Measurements from ENCODE around the gene PAAF1.
"Not testable (repeated sequence)": the region's sequence is repeated elsewhere in the genome, so short reads cannot be mapped to it uniquely, and the experiment has no call there.

The PAAF1 gene

GRCh38 chr11:73880449-73880848 lies 3.6 kb downstream of the PAAF1 start:
- DNase-seq (ENCODE audit: extremely low read depth in 1 of 2, low read depth in 1 of 2): not testable (repeated sequence)

- no peak for DNase-seq (ENCODE audit: extremely low read depth in 1 of 2, low read depth in 1 of 2)
These were observed 7.1 kb downstream of the PAAF1 start for GRCh38 chr11:73883856-73884255.

GRCh38 chr11:73888244-73888643 lies 11.4 kb downstream of the PAAF1 start:
- DNase-seq (ENCODE audit: extremely low read depth in 1 of 2, low read depth in 1 of 2): no peak

DNA sequence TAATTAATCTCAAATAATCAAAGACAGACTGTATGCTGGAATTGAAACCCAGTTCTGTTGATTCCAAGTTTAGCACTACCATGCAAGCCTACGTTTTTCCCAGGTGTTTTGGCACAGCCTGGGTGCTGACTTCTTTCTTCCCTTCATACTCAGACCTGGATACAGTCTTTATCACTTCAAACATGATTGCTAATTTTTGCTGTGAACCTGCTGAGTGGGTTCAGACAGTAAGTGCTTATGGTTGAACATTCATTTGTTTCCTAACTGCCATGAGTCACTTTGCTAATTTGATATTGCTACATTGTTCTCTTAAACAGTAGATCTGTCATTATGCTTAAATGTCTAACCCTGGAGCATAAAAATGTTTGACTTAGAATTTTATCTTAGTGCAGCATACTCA lies 12.2 kb downstream of the PAAF1 start:
- no peak for DNase-seq (ENCODE audit: extremely low read depth in 1 of 2, low read depth in 1 of 2)

DNA sequence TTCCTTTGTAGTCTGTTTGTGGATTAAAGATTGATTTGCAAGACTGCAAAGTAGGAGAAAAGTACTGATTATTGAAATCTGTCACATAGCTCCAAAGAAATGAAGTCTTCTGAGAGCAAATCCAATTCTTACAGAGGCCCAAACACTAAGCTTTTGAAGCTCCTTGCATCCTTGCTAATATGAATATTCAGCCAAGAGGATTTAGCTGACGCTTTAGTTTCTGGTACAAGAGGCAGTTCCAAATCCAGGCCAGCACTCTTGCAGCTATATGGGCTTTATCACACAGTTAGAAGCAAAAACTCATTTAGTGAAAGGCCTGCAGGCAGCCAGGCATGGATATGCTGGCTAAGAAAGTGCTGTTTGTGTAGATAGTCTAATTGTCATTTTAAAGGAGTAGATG lies 12.7 kb downstream of the PAAF1 start:
- no peak for DNase-seq (ENCODE audit: extremely low read depth in 1 of 2, low read depth in 1 of 2)

GRCh38 chr11:73893041-73893440 lies 16.2 kb downstream of the PAAF1 start:
- no peak for DNase-seq (ENCODE audit: extremely low read depth in 1 of 2, low read depth in 1 of 2)

GRCh38 chr11:73894725-73895335 lies 18.0 kb downstream of the PAAF1 start:
- DNase-seq (ENCODE audit: extremely low read depth in 1 of 2, low read depth in 1 of 2): no peak

DNA sequence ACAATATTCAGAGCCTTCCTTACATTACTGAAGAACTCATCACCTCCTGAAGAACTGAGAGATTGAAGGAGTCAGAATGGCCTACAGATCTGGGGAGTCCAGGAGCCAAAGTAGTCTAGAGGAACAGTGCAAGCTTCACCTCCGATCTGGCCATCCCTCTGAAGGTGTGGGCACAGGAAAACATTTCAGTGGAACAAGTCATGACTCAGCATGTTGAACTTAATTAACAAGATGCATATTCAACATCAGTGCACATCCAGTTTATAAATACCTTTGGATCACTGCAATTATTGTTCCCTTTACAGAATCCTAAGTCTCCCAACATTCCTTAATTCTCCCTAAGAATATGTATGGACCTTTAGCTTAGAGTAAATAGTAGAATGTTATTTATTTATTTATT lies 25.5 kb downstream of the PAAF1 start:
- DNase-seq (ENCODE audit: extremely low read depth in 1 of 2, low read depth in 1 of 2): no peak

GRCh38 chr11:73907191-73907590 lies 30.4 kb downstream of the PAAF1 start:
- DNase-seq (ENCODE audit: extremely low read depth in 1 of 2, low read depth in 1 of 2): no peak

- no peak for DNase-seq (ENCODE audit: extremely low read depth in 1 of 2, low read depth in 1 of 2)
These were observed 35.2 kb downstream of the PAAF1 start for GRCh38 chr11:73912026-73912425.

DNA sequence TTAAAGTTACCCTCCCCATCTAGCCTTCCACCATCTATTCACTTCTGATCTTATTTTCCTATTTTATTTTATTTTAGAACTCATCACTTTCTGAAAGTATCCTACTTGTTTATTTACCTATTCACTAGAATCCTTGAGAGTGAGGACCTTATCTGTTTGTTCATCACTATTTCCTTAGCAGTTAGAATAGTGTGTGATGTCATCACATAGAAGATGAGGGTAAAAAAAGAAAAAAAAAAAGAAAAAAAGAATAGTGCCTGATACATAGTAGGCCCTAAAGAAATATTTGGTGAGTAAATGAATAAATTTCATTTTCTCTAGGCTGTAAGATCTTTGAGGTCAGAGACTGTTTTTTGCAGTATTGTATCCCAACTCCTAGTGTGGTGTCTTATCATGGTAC lies 36.7 kb downstream of the PAAF1 start:
- no peak for DNase-seq (ENCODE audit: extremely low read depth in 1 of 2, low read depth in 1 of 2)

GRCh38 chr11:73914284-73914683 lies 37.5 kb downstream of the PAAF1 start:
- no peak for DNase-seq (ENCODE audit: extremely low read depth in 1 of 2, low read depth in 1 of 2)

DNA sequence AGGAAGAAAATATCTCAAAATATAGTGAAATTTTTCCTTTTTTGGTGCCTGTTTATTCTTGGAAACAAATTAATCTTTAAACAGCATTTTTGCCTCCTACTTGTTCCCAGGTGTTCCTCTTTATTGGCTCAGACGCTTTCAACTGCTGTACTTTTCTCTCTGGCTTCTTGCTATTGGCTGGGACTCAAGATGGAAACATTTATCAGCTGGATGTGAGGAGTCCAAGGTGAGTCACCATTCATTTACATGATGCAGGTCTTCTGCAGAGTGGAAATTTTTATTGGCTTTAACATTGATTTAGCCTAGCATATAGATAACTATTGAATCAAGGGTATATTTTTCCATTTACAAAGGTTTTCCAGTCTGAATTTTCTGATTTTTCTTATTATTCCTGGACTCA lies 39.6 kb downstream of the PAAF1 start:
- no peak for DNase-seq (ENCODE audit: extremely low read depth in 1 of 2, low read depth in 1 of 2)

DNA sequence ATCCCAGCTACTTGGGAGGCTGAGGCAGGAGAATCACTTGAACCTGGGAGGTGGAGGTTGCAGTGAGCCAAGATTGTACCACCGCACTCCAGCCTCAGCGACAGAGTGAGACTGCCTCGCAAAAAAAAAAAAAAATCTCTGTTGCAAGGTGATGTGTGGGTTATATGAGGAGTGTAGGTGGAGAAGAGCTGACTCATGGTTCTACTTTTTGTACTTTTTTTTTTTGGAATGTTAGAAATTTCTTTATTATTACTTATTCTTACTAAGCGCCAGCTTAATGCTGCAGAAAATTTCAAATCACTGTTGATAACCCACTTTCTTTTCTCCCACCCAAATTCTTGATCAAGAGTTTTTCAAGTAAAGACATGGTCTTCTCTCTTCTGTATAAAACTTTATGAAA lies 44.4 kb downstream of the PAAF1 start:
- DNase-seq (ENCODE audit: extremely low read depth in 1 of 2, low read depth in 1 of 2): no peak

- no peak for DNase-seq (ENCODE audit: extremely low read depth in 1 of 2, low read depth in 1 of 2)
These were observed 52.6 kb downstream of the PAAF1 start for GRCh38 chr11:73929388-73929787.

DNA sequence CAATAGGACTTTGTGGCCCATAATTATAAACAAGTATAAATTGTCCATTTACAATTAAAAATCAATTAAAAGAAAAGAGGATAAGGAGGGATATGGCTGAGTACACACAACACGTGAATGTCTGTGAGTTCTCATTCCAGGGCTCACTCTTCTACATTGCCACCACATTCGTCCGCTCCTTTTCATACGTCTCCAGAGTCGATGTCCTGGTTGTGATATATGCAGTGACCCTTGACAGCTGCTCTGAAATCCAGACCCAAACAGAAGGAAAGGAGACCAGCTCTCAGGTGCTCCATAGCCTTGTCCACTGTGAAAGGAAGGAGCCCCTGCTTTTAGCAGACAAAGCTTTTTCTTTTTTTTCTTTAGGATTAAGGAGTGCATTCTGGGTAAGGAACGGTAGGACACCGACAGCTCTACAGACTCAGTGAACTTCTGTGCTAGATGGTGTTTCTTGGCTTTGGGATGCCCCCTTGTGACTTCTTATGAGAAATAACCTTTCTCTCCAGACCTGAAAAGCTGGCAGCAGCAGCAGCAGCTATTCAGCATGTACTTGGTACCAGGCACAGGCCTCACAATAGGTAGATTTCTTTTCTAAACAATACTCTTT lies 54.3 kb downstream of the PAAF1 start:
- DNase-seq (ENCODE audit: extremely low read depth in 1 of 2, low read depth in 1 of 2): no peak

DNA sequence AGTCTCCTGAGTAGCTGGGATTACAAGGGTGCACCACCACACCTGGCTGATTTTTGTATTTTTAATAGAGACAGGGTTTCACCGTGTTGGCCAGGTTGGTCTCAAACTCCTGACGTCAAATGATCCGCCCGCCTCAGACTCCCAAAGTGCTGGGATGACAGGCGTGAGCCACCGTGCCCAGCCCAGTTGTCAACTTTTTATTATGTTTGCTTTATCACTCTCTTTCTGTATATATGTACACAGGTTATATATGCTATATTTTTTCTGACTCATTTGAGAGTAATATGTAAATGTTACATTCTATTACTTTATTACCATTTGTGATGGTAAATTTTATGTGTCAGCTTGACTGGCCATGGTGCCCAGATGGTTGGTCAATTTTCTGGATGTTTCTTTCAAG lies 55.2 kb downstream of the PAAF1 start:
- no peak for DNase-seq (ENCODE audit: extremely low read depth in 1 of 2, low read depth in 1 of 2)

DNA sequence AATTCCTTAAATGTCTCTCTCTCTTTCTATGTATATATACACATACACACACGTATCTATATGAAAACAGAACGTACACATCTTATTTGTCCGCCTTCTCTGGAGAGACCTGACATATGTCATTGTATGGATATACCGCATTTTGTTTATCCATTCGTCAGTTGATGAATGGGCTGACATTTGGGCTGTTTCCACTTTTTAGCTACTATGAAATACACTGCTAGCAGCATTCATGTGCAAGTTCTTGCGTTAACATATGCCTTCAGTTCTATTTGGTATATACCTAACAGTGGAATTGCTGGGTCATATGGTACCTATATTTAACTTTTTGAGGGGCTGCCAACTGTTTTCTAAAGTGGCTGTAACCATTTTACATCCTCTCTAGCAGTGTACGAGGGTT lies 56.0 kb downstream of the PAAF1 start:
- no peak for DNase-seq (ENCODE audit: extremely low read depth in 1 of 2, low read depth in 1 of 2)

- DNase-seq (ENCODE audit: extremely low read depth in 1 of 2, low read depth in 1 of 2): not testable (repeated sequence)
These were observed 59.2 kb downstream of the PAAF1 start for GRCh38 chr11:73936047-73936446.

DNA sequence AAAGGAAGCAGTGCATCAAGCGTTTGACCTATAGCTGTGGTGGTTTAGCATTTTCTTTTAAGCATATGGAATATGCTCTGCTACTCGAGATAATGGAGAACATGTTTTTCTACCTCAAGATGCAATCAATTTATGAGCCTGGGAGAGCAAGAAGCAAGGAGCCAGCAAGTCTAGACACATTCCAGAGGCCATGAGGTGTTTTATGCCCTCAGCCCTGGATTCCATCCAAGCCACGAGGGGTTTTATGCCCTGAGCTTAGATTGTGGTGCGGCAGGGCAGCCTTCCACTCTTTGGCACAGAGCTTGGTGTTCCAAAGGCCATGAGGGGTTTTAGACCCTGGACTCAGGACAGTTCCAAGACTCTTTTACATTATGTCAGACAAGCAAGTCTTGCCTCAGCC lies 62.3 kb downstream of the PAAF1 start:
- DNase-seq (ENCODE audit: extremely low read depth in 1 of 2, low read depth in 1 of 2): no peak

DNA sequence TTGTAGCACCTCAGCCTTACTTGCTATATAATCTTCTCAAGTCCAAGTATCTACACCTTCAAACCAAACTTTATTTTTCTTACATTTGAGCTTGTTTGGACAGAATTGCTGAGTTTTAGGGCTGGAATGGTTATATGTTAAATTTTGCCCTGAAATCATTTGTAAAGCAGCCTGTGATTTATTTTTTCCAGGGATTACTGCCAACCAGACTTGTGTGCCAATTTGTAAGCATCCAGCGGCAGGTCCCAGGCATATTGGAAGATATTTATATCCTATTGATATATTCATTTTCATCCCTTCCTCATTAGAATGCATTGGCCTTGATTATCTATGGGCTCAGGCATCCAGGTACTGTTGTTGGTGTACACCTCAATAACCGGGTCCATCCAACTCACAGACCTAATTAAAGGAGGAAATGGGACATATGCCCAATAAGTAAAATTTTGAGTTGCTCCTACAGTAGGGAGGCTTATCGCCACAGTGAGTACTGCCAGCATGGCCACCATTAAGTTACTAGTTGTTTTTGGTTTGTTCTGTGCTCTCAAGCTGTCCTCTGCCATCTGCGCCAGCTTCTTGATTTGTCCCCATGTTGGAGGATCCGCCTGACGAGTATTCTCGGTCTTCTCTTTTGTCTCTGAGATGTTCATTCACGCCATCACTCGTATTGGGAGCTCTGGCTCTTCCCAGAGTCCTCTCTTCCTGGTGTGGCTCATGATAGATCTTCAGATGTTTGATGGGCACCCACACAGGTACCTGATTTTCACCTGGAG lies 64.2 kb downstream of the PAAF1 start:
- no peak for DNase-seq (ENCODE audit: extremely low read depth in 1 of 2, low read depth in 1 of 2)

GRCh38 chr11:73942010-73942409 lies 65.2 kb downstream of the PAAF1 start:
- no peak for DNase-seq (ENCODE audit: extremely low read depth in 1 of 2, low read depth in 1 of 2)

Measured in activated CD8-positive, alpha-beta memory T cell treated with anti-CD3 and anti-CD28 coated beads for 1 hour (primary cell).